Measurements from ENCODE around the gene MIB2. TPM values are rescaled to one million over a fixed set of nuclear protein-coding genes. Genes with fewer than 3 reads are reported as not detected.

The MIB2 gene
- total and polyA plus RNA-seq, 12 donors = 1.3 to 608 (median 85.8) TPM

- intact Hi-C loops (cut with DNase I) = no loop called here
- no peak for DNase-seq
- Histone ChIP-seq H3K27ac (no peak overlapping the region), H3K4me3 (no peak overlapping the region), H3K9me3 (replicated peaks in 1 of 3) (no peaks in the 10 kb centered on the region), H3K4me1 (replicated peaks in 1 of 2) (peaks cover 0 to 12% of the 10 kb centered on the region in 2 donors), H3K27me3 (no peaks in the 10 kb centered on the region), H3K36me3 (replicated peaks in 1 of 2) (no peaks in the 10 kb centered on the region)
- WGBS, 4 donors = 85 to 90% (median 86%) methylated on average over 10 to 15 of the region's 15 CpGs
- no peak for TF ChIP-seq POLR2A (IDR thresholded peaks at IDR 0.05)
- no peak for TF ChIP-seq CTCF (IDR thresholded peaks at IDR 0.05)
These were observed 10.8 kb upstream of the MIB2 start for GRCh38 chr1:1604374-1605033.

- Histone ChIP-seq H3K27me3 (no peaks in the 10 kb centered on the region), H3K4me3 (no peak overlapping the region), H3K27ac (no peak overlapping the region), H3K9me3 (replicated peaks in 1 of 3) (no peaks in the 10 kb centered on the region), H3K36me3 (replicated peaks in 1 of 2) (no peaks in the 10 kb centered on the region), H3K4me1 (replicated peaks in 1 of 2) (peaks cover 0 to 11% of the 10 kb centered on the region in 2 donors)
- no peak for DNase-seq
- TF ChIP-seq POLR2A (IDR thresholded peaks at IDR 0.05) (no peak), CTCF (IDR thresholded peaks at IDR 0.05) (no peak)
- 74 to 81% (median 78%) methylated on average over 5 to 14 of the region's 14 CpGs for WGBS, 4 donors
- intact Hi-C loops (cut with DNase I) = no loop called here
These were observed 10.2 kb upstream of the MIB2 start for GRCh38 chr1:1605034-1605591.

GRCh38 chr1:1605724-1606123 is 9.6 kb upstream of the MIB2 start:
- 81 to 90% (median 88%) methylated on average over 4 to 17 of the region's 17 CpGs for WGBS, 4 donors
- Histone ChIP-seq H3K9me3 (replicated peaks in 1 of 3) (no peaks in the 10 kb centered on the region), H3K4me1 (replicated peaks in 1 of 2) (peaks cover 0 to 6% of the 10 kb centered on the region in 2 donors), H3K27me3 (no peaks in the 10 kb centered on the region), H3K36me3 (replicated peaks in 1 of 2) (no peaks in the 10 kb centered on the region), H3K4me3 (no peak overlapping the region), H3K27ac (no peak overlapping the region)
- intact Hi-C loops (cut with DNase I) = no loop called here
- TF ChIP-seq CTCF (IDR thresholded peaks at IDR 0.05) = no peak
- TF ChIP-seq POLR2A (IDR thresholded peaks at IDR 0.05) = no peak
- DNase-seq = no peak

DNA sequence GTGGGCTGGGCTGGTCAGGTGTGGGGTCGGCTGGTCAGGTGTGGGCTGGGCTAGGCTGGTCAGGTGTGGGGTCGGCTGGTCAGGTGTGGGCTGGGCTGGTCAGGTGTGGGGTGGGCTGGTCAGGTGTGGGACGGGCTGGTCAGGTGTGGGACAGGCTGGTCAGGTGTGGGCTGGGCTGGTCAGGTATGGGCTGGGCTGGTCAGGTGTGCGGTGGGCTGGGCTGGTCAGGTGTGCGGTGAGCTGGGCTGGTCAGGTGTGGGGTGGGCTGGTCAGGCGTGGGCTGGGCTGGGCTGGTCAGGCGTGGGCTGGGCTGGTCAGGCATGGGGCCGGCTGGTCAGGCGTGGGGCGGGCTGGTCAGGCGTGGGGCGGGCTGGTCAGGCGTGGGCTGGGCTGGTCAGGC is 9.1 kb upstream of the MIB2 start:
- peaks cover 0 to 6% of the 10 kb centered on the region in 2 donors for H3K4me1 ChIP-seq (replicated peaks in 1 of 2)
- H3K36me3 ChIP-seq (replicated peaks in 1 of 2) = no peaks in the 10 kb centered on the region
- intact Hi-C loops (cut with DNase I) = no loop called here
- TF ChIP-seq CTCF (IDR thresholded peaks at IDR 0.05) = no peak
- TF ChIP-seq POLR2A (IDR thresholded peaks at IDR 0.05) = no peak
- no peak overlapping the region for H3K4me3 ChIP-seq
- H3K27me3 ChIP-seq = no peaks in the 10 kb centered on the region
- DNase-seq = no peak
- H3K9me3 ChIP-seq (replicated peaks in 1 of 3) = no peaks in the 10 kb centered on the region
- 77 to 90% (median 82%) methylated on average over 3 to 13 of the region's 13 CpGs for WGBS, 4 donors
- no peak overlapping the region for H3K27ac ChIP-seq
